SU-DHL-6 (cell line): Measurements from ENCODE around the gene CCDC13.

Source experiments
- H2AFZ ChIP-seq: fragments of 200-600 bp; sonication (generic); 2 replicates; pipeline ENCODE4 v1.6.1; 2014; ENCODE audit warnings: low read depth, mild to moderate bottlenecking, moderate library complexity, mixed read lengths, antibody characterized with exemption, low read length; ENCODE audit not compliant: severe bottlenecking
- H3F3A ChIP-seq: fragments of 200-600 bp; shearing (Covaris generic); 2 replicates; pipeline ENCODE4 v1.6.0; 2016; ENCODE audit warnings: antibody characterized with exemption, mild to moderate bottlenecking; ENCODE audit not compliant: insufficient read depth
- H3K27ac ChIP-seq: fragments of 200-600 bp; sonication (generic); 2 replicates; pipeline ENCODE4 v1.5.1; 2016; ENCODE audit warnings: low read depth, mild to moderate bottlenecking, low read length, moderate library complexity, mixed read lengths
- H3K27me3 ChIP-seq: fragments of 200-600 bp; sonication (generic), shearing (Covaris generic); 2 replicates; pipeline ENCODE4 v1.6.0; 2014; ENCODE audit warnings: mild to moderate bottlenecking, low read length
- H3K36me3 ChIP-seq: fragments of 200-600 bp; sonication (generic); 2 replicates; pipeline ENCODE4 v1.6.1; 2014; ENCODE audit warnings: mild to moderate bottlenecking, low read length, mixed read lengths
- H3K4me2 ChIP-seq: fragments of 300-600, 200-600 bp; shearing (Covaris generic), sonication (generic); 2 replicates; pipeline ENCODE4 v1.6.0; 2014; ENCODE audit warnings: low read length, low read depth, mild to moderate bottlenecking; ENCODE audit not compliant: poor library complexity, severe bottlenecking
- H3K4me3 ChIP-seq: fragments of 200-600 bp; sonication (generic); 2 replicates; pipeline ENCODE4 v1.5.1; 2014; ENCODE audit warnings: antibody characterized with exemption, low read length, mild to moderate bottlenecking, mixed read lengths; ENCODE audit not compliant: insufficient read depth, poor library complexity, severe bottlenecking
- H3K79me2 ChIP-seq: fragments of 200-600 bp; sonication (generic); 2 replicates; pipeline ENCODE4 v1.6.1; 2014; ENCODE audit warnings: mild to moderate bottlenecking, low read length, moderate library complexity; ENCODE audit not compliant: insufficient read depth
- H3K9ac ChIP-seq: fragments of 200-600 bp; sonication (generic); 2 replicates; pipeline ENCODE4 v1.7.0; 2014; ENCODE audit warnings: mild to moderate bottlenecking, low read length
- H3K9me2 ChIP-seq: fragments of 200-600 bp; sonication (generic); replicated peaks from 2 replicates; pipeline ENCODE4 v1.6.1; 2014; ENCODE audit warnings: low read length; ENCODE audit not compliant: insufficient read depth
- H3K9me3 ChIP-seq: fragments of 200-600 bp; sonication (generic); 2 replicates; pipeline ENCODE4 v1.6.1; 2014; ENCODE audit warnings: low read length, mixed read lengths; ENCODE audit not compliant: insufficient read depth
- H4K20me1 ChIP-seq: fragments of 200-600 bp; sonication (generic); 2 replicates; pipeline ENCODE4 v1.6.1; 2014; ENCODE audit warnings: low read depth, mild to moderate bottlenecking, antibody characterized with exemption, low read length, moderate library complexity, mixed read lengths
- EZH2phosphoT487 ChIP-seq: fragments of 200-600 bp; sonication (generic), shearing (Covaris generic); conservative IDR thresholded peaks from 2 replicates; pipeline ENCODE4 v1.6.1; 2018; ENCODE audit warnings: mild to moderate bottlenecking, antibody characterized with exemption, low read length, moderate library complexity, mixed read lengths
- TF ChIP-seq, protein P1 (sequence below): fragments of 200-600 bp; sonication (generic); IDR thresholded peaks from one replicate; pipeline ENCODE4 v1.5.1; 2017; ENCODE audit warnings: antibody characterized with exemption, mild to moderate bottlenecking, low read length, moderate library complexity; ENCODE audit not compliant: insufficient read depth, poor library complexity, severe bottlenecking

Gene CCDC13

GRCh38 chr3:42741796-42742195 lies 31.3 kb downstream of the CCDC13 start:
- no peak for TF ChIP-seq EZH2phosphoT487
- TF ChIP-seq, protein P1, sequence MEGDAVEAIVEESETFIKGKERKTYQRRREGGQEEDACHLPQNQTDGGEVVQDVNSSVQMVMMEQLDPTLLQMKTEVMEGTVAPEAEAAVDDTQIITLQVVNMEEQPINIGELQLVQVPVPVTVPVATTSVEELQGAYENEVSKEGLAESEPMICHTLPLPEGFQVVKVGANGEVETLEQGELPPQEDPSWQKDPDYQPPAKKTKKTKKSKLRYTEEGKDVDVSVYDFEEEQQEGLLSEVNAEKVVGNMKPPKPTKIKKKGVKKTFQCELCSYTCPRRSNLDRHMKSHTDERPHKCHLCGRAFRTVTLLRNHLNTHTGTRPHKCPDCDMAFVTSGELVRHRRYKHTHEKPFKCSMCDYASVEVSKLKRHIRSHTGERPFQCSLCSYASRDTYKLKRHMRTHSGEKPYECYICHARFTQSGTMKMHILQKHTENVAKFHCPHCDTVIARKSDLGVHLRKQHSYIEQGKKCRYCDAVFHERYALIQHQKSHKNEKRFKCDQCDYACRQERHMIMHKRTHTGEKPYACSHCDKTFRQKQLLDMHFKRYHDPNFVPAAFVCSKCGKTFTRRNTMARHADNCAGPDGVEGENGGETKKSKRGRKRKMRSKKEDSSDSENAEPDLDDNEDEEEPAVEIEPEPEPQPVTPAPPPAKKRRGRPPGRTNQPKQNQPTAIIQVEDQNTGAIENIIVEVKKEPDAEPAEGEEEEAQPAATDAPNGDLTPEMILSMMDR: no peak

DNA sequence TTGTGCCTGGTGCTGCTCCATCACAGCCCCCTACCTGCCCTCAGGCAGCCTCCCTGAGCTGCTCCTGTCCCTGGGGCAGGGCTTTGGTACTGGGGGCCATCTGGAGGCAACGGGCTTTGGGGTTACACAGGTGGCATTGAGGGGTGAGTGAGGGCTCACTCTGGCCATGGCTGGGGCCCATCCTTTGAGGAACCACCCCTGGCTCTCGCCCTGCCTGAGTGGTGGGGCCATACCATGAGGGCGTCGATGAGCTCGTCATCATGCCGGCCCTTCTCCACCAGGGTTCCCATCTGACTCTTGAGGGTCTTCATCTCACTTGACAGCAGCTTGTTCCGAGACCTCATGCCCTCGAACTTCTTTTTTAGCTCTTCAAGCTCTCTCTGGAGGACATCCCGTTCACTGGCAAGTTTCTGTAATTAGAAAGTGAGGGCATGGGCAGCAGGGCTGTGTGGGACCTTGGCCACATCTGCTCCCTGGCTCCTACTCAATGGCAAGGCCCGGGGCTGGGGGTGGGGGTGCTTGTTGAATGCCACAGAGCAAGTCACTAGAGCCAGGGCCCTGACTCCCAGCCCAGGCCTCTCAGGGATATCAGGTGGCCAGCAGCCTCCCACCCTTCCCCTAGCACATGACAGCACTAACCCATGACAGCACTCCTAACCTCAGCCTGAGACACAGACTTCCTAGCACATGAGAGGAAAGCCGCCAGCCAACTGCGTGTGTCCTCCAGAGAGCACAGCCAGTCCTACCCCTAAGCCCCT lies 33.5 kb downstream of the CCDC13 start:
- no peak overlapping the region for H3K27ac ChIP-seq
- H2AFZ ChIP-seq: no peak overlapping the region
- H3K9me3 ChIP-seq: no peaks in the 10 kb centered on the region

More at GRCh38 chr3:42741796-42742195, 31.3 kb downstream of the CCDC13 start:
- Histone ChIP-seq H3K27ac (no peak overlapping the region), H3K9ac (no peak overlapping the region), H3K27me3 (no peaks in the 10 kb centered on the region), H3K9me3 (no peaks in the 10 kb centered on the region), H4K20me1 (no peaks in the 10 kb centered on the region), H3K4me3 (no peak overlapping the region), H3K9me2 (no peaks in the 10 kb centered on the region), H3K36me3 (no peaks in the 10 kb centered on the region), H2AFZ (no peak overlapping the region), H3K4me2 (no peak overlapping the region), H3K79me2 (no peaks in the 10 kb centered on the region), H3F3A (no peaks in the 10 kb centered on the region)

DNA sequence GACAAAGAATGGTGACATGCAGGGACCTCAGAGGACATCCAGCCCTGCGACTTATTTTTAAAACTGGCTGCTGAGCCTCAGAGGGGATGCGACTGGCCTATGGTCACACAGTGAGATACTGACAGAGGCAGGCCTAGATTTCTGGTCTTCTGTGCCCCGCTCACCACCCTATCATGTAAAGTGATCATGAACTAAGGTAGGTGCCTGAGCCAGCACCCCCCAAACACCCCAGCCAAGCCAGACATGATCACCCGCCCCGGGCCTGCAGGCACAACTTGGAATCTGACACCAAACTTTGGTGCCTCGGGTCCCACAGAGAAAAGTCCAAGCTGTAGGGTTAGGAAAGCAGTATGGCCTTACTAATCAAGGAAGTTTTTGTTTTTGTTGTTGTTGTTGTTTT lies 36.5 kb downstream of the CCDC13 start:
- Histone ChIP-seq H4K20me1 (no peaks in the 10 kb centered on the region), H3K4me2 (no peak overlapping the region), H3F3A (no peaks in the 10 kb centered on the region), H3K27ac (no peak overlapping the region), H3K4me3 (no peak overlapping the region), H3K9me2 (no peaks in the 10 kb centered on the region), H3K27me3 (no peaks in the 10 kb centered on the region), H2AFZ (no peak overlapping the region), H3K9me3 (no peaks in the 10 kb centered on the region), H3K9ac (no peak overlapping the region), H3K36me3 (no peaks in the 10 kb centered on the region), H3K79me2 (no peaks in the 10 kb centered on the region)
- TF ChIP-seq, protein P1: no peak
- TF ChIP-seq EZH2phosphoT487: no peak

More for the DNA sequence above, 33.5 kb downstream of the CCDC13 start:
- Histone ChIP-seq H3F3A (no peaks in the 10 kb centered on the region), H3K36me3 (no peaks in the 10 kb centered on the region), H4K20me1 (no peaks in the 10 kb centered on the region), H3K4me3 (no peak overlapping the region), H3K9me2 (no peaks in the 10 kb centered on the region), H3K4me2 (no peak overlapping the region), H3K9ac (no peak overlapping the region), H3K79me2 (no peaks in the 10 kb centered on the region), H3K27me3 (no peaks in the 10 kb centered on the region)
- TF ChIP-seq, protein P1: no peak
- no peak for TF ChIP-seq EZH2phosphoT487
